ENCODE measurements around the gene TGFB1I1.
"Not testable (repeated sequence)": the region's sequence is repeated elsewhere in the genome, so short reads cannot be mapped to it uniquely, and the experiment has no call there.

- TF ChIP-seq POLR2AphosphoS5 (IDR thresholded peaks at IDR 0.05; ENCODE audit: low read depth); CTCF (conservative IDR thresholded peaks at IDR 0.05; ENCODE audit: low read depth in 2 of 2); REST (IDR thresholded peaks at IDR 0.05; ENCODE audit: unreplicated experiment); JUNB (IDR thresholded peaks at IDR 0.05; ENCODE audit: unreplicated experiment); CREB1 (CRISPR knock-in tag; IDR thresholded peaks at IDR 0.05; ENCODE audit: low read depth): not testable (repeated sequence)
Observed at GRCh38 chr16:31523768-31524167, 51.8 kb downstream of the TGFB1I1 start.

Measured in GM23338 (cell line).